Keratinocyte (primary cell): Measurements from ENCODE around the gene PNPLA2. TPM values are rescaled to one million over a fixed set of nuclear protein-coding genes. Genes with fewer than 3 reads are reported as not detected.
A peak's percentile ranks its signal among the peaks of the same experiment; 100 is the strongest.

Source experiments
- DNase-seq: peaks from one replicate; pipeline ENCODE4 v3.0.0-alpha.2; 2011; ENCODE audit warnings: low read depth, missing footprints, low spot score
- FAIRE-seq: peaks from 2 replicates; lab custom pipeline; 2011; peaks lifted over from hg19 to GRCh38; lab: Jason Lieb, UNC
- H2AFZ ChIP-seq: 2 replicates; pipeline ENCODE4 v1.6.0; 2012; ENCODE audit warnings: low read length, control low read depth, inconsistent platforms; ENCODE audit not compliant: control insufficient read depth
- H3K27ac ChIP-seq: 2 replicates; pipeline ENCODE4 v1.5.1; 2011; ENCODE audit warnings: low read length; ENCODE audit not compliant: control insufficient read depth, insufficient read depth
- H3K27me3 ChIP-seq: 3 replicates; pipeline ENCODE4 v1.6.0; 2011; ENCODE audit warnings: low read length; ENCODE audit not compliant: control insufficient read depth, insufficient read depth; ENCODE audit errors: extremely low read depth
- H3K36me3 ChIP-seq, 2 experiments: 2 replicates in 1 of 2; 3 replicates in 1 of 2; pipeline ENCODE4 v1.5.1; 2011; ENCODE audit warnings: low read length in 2 of 2, mild to moderate bottlenecking in 1 of 2; ENCODE audit not compliant: control insufficient read depth in 2 of 2, insufficient read depth in 2 of 2; ENCODE audit errors: extremely low read depth in 1 of 2
- H3K4me1 ChIP-seq: 3 replicates; pipeline ENCODE4 v1.5.1; 2011; ENCODE audit warnings: low read length; ENCODE audit not compliant: control insufficient read depth, insufficient read depth; ENCODE audit errors: extremely low read depth
- H3K4me2 ChIP-seq: 3 replicates; pipeline ENCODE4 v1.6.0; 2011; ENCODE audit warnings: low read depth, low read length; ENCODE audit not compliant: control insufficient read depth, insufficient read depth; ENCODE audit errors: extremely low read depth
- H3K4me3 ChIP-seq, 3 experiments: fragments of 200-600 bp in 1 of 3; sonication (generic) in 1 of 3; 2 replicates in 2 of 3; 3 replicates in 1 of 3; pipeline ENCODE4 v1.5.1; 2011 to 2016; ENCODE audit warnings: low read length in 3 of 3, mild to moderate bottlenecking in 3 of 3, control low read depth in 2 of 3, inconsistent platforms in 1 of 3, low read depth in 1 of 3, mixed read lengths in 1 of 3, mixed run types in 1 of 3, moderate library complexity in 1 of 3; ENCODE audit not compliant: control insufficient read depth in 2 of 3, insufficient read depth in 2 of 3; ENCODE audit errors: extremely low read depth in 1 of 3
- H3K79me2 ChIP-seq: 2 replicates; pipeline ENCODE4 v1.6.0; 2012; ENCODE audit warnings: low read length; ENCODE audit not compliant: control insufficient read depth, insufficient read depth
- H3K9ac ChIP-seq: 3 replicates; pipeline ENCODE4 v1.6.0; 2011; ENCODE audit warnings: low read length; ENCODE audit not compliant: control insufficient read depth, insufficient read depth; ENCODE audit errors: extremely low read depth
- H3K9me1 ChIP-seq: 3 replicates; pipeline ENCODE4 v1.6.0; 2011; ENCODE audit warnings: low read length; ENCODE audit not compliant: control insufficient read depth, insufficient read depth; ENCODE audit errors: extremely low read depth
- H3K9me3 ChIP-seq: 2 replicates; pipeline ENCODE4 v1.5.1; 2012; ENCODE audit warnings: low read depth, low read length; ENCODE audit not compliant: control insufficient read depth
- H4K20me1 ChIP-seq: 3 replicates; pipeline ENCODE4 v1.6.0; 2011; ENCODE audit warnings: low read length; ENCODE audit not compliant: control insufficient read depth, insufficient read depth; ENCODE audit errors: extremely low read depth
- CTCF ChIP-seq, 3 experiments: IDR thresholded peaks in 1 of 3; conservative IDR thresholded peaks in 1 of 3; optimal IDR thresholded peaks in 1 of 3; 2 replicates in 2 of 3; 3 replicates in 1 of 3; pipeline versions ENCODE3 to v1.5.1; 2011; ENCODE audit warnings: low read length in 3 of 3, mild to moderate bottlenecking in 3 of 3, moderate library complexity in 2 of 3, control low read depth in 1 of 3, inconsistent platforms in 1 of 3; ENCODE audit not compliant: insufficient read depth in 2 of 3; ENCODE audit errors: extremely low read depth in 1 of 3
- EZH2 ChIP-seq: IDR thresholded peaks from one replicate; pipeline ENCODE4 v1.6.1; 2012; ENCODE audit warnings: inconsistent platforms, mild to moderate bottlenecking, low read length, moderate library complexity
- dilution Hi-C: fragments of 300-500 bp; cut with MboI; formaldehyde crosslinking; loops from one replicate; pipeline ENCODE4 v1.7.0; 2020; ENCODE audit warnings: low sequenced_read_pairs; ENCODE audit not compliant: extremely low pct_ligation_motif_present
- polyA plus RNA-seq, 5 experiments: library from polyadenylated mRNA; depleted of rRNA in 3 of 5; stranded (reverse) in 3 of 5; stranded (forward) in 1 of 5; unstranded in 1 of 5; fragments of >200 nt; gene quantifications; 1 replicate in 1 of 5; 2 replicates in 3 of 5; 3 replicates in 1 of 5; pipeline versions ENCODE4 v1.2.1 to v1.2.3, GENCODE V29; 2011 to 2012; ENCODE audit warnings: missing spikeins in 2 of 5, low read depth in 1 of 5, low replicate concordance in 1 of 5

Gene PNPLA2
- polyA plus RNA-seq, 1 donor (not counting 4 experiments of a cell fraction or from before 2014, with no cell fraction given) = 5.3 TPM

- DNase-seq = no peak
- dilution Hi-C loops = no loop called here
- TF ChIP-seq EZH2 (no peak), CTCF (optimal IDR thresholded peaks at IDR 0.05 in 1 of 3, IDR thresholded peaks at IDR 0.05 in 1 of 3, conservative IDR thresholded peaks at IDR 0.05 in 1 of 3; ENCODE audit: extremely low read depth in 1 of 3, insufficient read depth in 2 of 3, low read length in 3 of 3) (no peak)
- H3K79me2 ChIP-seq = peaks cover 76% of the 10 kb centered on the region
- peak overlapping the region; percentile 91 for H3K4me2 ChIP-seq
- H3K27me3 ChIP-seq = no peaks in the 10 kb centered on the region
- H2AFZ ChIP-seq = no peak overlapping the region
- H3K4me1 ChIP-seq = peaks cover 19% of the 10 kb centered on the region
- peaks cover 12% of the 10 kb centered on the region for H3K9me1 ChIP-seq
- peak overlapping the region; percentile 77 for H3K27ac ChIP-seq
- peak overlapping the region; percentile 92 for H3K9ac ChIP-seq
- no peaks in the 10 kb centered on the region for H3K9me3 ChIP-seq
- H3K4me3 ChIP-seq = peak overlapping the region; percentile 79 to 91 (median 85)
- H3K36me3 ChIP-seq = peaks cover 26 to 33% of the 10 kb centered on the region in 2 experiments
- H4K20me1 ChIP-seq = peaks cover 11% of the 10 kb centered on the region
- FAIRE-seq = no peak
These were observed 42.5 kb upstream of the PNPLA2 start for GRCh38 chr11:776263-776560.

GRCh38 chr11:776561-777287 is 42.0 kb upstream of the PNPLA2 start:
- FAIRE-seq = no peak

More at GRCh38 chr11:776561-777287, 42.0 kb upstream of the PNPLA2 start:
- no peak for DNase-seq
- peak overlapping the region; percentile 92 for H3K9ac ChIP-seq
- H3K4me3 ChIP-seq = peak overlapping the region; percentile 79 to 91 (median 85)
- H3K9me1 ChIP-seq = peaks cover 12% of the 10 kb centered on the region
- H3K9me3 ChIP-seq = no peaks in the 10 kb centered on the region
- no peak overlapping the region for H2AFZ ChIP-seq
- dilution Hi-C loops = no loop called here
- H3K27ac ChIP-seq = peak overlapping the region; percentile 77
- TF ChIP-seq CTCF (optimal IDR thresholded peaks at IDR 0.05 in 1 of 3, IDR thresholded peaks at IDR 0.05 in 1 of 3, conservative IDR thresholded peaks at IDR 0.05 in 1 of 3; ENCODE audit: extremely low read depth in 1 of 3, insufficient read depth in 2 of 3, low read length in 3 of 3) (no peak), EZH2 (no peak)
- peaks cover 11% of the 10 kb centered on the region for H4K20me1 ChIP-seq
- peak overlapping the region; percentile 91 for H3K4me2 ChIP-seq
- peaks cover 19% of the 10 kb centered on the region for H3K4me1 ChIP-seq
- H3K79me2 ChIP-seq = peaks cover 71% of the 10 kb centered on the region
- no peaks in the 10 kb centered on the region for H3K27me3 ChIP-seq
- peaks cover 22 to 29% of the 10 kb centered on the region in 2 experiments for H3K36me3 ChIP-seq
